ENCODE results near the gene ITSN2.

The ITSN2 gene

DNA sequence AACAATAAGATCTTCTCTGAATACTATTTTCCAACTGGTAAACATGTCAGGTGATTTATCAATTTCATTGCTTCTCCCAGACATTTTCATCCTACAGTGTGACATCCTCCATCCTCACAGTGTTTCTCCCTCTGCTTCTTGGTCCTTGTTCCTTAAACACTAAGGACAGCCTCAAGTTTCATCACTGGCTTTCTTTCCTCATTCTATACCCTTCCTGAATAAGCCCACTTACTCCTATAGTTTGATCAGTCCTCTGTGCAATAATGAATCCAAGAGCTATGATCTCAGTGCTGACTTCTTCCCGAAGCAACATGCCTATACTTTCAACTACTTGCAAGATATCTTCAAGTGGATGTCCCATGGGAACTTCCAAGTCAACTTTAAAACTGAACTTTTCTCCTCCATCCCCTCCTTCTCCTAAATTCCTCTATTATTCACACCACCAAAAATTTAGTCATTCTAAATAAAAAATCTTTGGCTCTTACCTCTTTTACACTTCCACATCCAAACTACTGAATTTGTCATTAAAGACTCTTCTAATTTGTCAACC lies 97.8 kb downstream of the ITSN2 start:
- no peak for DNase-seq

- DNase-seq: no peak
Measured at GRCh38 chr2:24261441-24261840, 98.9 kb downstream of the ITSN2 start.

- DNase-seq: no peak
Measured at GRCh38 chr2:24259316-24259715, 101.0 kb downstream of the ITSN2 start.

DNA sequence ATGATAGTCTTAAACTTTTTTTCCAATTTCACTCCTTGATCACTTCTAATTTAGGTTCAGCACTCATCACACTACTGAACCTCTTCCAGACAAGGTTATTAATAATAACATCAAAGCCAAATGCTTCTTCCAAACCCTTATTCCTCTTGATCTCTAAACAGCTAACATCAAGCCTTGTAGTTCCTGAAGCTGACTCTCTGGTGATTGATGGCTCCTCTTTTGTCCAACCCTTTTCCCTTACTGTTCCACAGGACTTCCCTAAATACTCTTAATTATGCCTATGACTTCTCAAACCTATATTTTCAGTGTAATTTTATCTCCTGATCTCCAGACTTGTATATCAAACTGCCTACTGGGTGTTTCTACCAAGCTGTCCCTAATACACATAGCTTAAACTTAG lies 101.6 kb downstream of the ITSN2 start:
- no peak for DNase-seq

DNA sequence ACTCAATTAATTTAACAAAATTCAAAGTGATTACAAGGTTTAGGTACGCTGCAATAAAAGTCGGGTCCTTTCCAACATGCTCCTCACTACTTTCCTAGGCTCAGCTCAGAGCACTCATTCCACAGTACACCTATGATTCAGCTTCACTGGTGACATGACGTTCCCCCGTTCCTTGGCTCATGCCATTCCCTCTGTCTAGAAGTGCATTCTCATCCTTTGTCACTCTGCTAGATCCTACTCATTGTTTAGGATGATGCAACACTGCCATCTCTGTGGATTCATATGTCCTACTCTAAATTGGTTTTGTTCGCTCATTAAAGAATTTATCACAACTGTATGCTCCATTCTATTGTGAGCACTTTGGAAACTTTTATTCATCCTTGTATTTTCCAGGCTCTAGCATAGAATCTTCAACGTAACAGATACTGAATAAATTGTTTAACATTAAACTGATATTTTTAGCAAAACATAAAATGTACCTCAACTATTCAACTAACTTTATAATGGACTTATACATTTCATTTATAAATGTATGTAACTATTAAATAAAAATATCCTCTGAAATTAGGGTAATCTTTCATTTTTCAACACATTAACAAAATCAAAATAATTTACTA lies 106.9 kb downstream of the ITSN2 start:
- DNase-seq: no peak

DNA sequence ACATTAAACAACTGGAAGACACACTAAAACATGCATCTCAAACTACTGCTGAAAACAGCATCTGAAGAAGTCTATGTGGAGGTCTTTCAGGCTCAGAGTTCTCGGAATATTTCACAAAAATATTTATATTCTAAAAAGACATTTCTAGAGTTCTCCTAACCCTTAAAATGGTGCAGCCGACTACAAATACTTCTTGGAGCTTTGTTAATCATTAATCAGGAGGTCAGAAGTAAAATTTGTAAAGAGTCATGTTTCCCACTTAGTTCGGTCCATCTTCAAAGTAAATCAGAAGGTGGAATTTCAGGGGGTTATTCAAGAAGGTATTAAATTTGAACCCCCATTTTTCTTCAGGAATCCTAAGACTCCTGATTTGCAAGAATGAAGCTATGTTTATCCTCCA lies 112.7 kb downstream of the ITSN2 start:
- DNase-seq: no peak

DNA sequence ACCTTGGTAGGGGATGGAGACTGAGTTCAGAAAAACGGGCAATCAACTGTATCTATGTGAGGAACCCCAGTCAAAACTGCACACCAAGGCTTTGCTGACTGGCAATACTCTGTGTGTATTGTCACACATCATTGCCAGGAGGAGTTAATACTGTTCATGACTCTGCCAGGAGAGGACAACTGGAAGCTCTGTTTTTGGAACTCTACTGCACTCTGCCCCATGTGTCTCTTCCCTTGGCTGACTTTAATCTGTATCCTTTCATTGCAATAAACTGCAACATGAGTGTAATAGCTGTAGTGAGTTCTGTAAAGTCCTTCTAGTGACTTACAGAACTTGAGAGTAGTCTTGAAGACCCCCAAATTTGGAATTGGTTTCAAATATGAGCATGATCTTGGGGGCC lies 113.2 kb downstream of the ITSN2 start:
- no peak for DNase-seq

DNA sequence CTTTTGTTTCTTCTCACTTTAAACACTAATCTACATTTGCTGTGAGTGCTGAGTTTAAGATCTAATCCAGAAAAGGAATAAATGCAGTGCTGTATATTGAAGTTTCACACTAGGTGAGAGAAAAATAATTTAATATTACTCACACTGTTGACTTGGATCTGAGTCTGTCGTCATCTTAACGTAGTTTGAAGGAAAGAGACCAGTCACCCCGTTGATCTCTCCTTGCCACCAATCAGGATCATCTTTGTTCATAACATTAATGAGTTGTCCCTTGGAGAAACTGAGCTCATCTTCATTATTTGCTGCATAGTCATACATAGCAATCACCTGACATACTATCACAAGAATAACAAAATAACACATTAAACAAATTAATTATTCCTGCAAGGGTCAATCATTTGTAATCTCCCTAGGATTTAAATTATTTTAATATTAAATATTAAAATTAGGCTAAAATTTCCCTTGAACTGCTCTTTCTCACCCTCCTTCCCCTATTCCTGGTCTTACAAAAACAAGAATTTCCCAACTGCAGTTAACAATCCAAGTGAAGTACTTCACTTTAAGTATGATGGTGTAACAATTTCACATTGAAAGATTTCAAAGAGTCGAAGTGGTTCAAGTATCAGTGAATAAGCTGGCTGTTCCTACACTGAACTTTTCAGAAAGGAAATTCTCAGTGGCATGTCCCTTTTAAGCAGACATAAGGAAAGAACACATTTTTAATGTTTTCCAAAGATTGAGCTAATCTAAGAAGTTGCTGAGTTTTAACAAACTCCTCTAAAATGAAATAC lies 114.2 kb downstream of the ITSN2 start:
- DNase-seq: peak; percentile 31

GRCh38 chr2:24241528-24241927 lies 118.8 kb downstream of the ITSN2 start:
- DNase-seq: no peak

DNA sequence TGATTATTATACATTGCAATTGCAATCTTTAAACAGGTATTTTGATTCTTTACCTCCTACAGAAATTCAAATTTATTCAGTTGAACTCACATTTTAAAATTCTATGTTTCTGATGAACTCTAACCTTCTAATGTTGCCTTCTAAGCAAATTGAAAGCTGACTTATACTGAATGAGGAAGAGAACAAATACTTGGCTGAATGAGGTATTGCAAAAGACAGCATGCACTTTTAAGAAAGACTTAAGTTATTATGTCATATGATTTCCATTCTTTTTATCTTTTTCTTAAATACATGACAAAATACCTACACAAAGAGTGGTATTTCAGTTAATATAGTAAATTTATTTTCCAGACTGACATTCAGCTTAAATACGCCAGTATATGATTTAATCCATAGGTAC lies 120.8 kb downstream of the ITSN2 start:
- DNase-seq: no peak

GRCh38 chr2:24238158-24238557 lies 122.2 kb downstream of the ITSN2 start:
- DNase-seq: no peak

DNA sequence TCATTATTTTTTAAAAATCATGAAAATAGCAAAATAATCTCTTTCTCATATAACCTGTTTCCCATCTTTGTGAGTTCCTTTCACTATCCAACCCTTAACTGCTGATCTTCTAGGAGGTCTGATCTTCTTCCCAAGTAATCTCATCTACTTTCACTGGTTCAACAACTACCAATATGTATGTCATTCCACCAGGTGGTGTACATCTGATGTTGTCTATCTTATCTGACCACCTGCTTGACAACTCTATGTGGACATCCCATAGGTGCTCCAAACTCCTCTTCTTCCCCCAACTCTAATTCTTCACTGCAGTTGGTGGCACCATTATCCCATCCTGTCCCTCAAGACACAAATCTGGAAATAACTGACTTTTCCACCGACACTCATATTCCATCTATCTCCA lies 123.0 kb downstream of the ITSN2 start:
- no peak for DNase-seq

DNA sequence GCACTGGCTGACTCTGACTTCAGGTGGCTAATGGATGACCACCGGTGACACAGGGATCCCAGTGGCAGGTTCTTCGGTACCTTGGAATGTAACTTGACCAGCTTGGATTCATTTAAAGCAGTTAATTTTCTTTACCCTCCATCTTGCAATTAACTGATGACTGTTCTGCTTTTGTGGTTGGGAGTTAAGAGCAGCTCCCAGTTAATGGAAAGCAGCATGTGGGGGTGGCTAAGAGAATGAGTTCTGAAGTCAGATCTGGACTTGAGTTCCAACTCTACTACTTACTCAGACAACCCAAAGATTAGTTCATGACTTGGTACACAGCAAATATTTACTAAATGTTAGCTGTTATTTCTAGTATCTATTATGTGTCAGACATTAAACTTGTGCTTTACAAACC lies 127.0 kb downstream of the ITSN2 start:
- no peak for DNase-seq

DNA sequence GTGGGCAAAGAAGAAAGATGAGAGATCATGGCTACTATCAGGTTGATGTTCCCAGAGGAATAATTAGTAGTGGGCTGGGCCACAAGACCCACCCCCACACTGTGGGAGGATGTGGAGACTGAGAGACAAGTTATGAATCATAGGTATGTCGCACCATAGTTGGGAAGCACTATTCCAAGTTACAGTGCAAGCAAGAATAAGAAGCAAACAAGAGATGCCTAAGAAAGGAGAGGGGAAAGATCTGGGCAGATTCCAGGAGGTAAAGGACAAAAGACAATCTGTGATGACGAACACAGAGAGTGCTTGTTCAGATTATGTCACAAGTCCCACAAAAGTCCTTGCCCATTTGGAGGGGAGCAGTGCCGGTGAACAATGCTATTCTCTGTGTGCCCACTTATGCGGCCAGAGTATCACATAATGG lies 128.9 kb downstream of the ITSN2 start:
- peak; percentile 31 for DNase-seq

DNA sequence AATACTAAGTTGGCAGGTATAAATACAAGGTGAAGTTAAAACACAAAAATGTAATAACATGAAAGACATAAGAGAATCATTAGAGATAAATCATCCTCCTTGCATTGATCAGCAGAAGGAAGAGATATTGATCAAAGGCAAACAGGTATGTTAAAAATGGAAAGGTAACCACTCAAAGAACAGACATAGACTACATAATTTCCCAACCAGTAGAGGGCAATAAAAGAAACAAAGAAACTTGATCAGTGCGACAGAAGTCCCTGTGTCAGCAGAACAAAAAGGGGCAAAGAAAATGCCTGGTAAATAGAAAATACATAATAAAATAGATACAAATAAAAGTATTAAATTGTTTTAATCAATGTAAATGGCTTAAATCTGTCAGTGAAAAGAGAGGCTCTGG lies 131.9 kb downstream of the ITSN2 start:
- no peak for DNase-seq

- no peak for DNase-seq
Measured at GRCh38 chr2:24225499-24226242, 134.7 kb downstream of the ITSN2 start.

DNA sequence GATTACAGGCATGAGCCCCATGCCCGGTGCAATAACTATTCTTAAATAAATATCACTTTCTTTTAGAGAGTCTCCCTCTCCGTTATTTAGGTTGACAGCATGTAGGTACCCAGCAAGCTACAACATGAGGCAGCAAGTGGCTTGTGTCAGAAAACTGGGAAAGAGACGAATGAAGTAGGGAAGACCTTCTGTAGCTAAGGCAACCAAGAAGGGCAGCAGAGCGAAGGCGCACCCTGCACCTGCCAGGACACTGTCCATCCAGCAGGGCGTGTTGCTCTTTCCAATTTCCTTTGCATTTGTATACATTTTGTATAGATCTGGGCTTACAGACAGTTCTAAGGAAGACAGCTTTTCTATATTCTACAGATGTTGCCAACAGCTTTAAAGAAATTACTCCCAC lies 137.4 kb downstream of the ITSN2 start:
- no peak for DNase-seq

DNA sequence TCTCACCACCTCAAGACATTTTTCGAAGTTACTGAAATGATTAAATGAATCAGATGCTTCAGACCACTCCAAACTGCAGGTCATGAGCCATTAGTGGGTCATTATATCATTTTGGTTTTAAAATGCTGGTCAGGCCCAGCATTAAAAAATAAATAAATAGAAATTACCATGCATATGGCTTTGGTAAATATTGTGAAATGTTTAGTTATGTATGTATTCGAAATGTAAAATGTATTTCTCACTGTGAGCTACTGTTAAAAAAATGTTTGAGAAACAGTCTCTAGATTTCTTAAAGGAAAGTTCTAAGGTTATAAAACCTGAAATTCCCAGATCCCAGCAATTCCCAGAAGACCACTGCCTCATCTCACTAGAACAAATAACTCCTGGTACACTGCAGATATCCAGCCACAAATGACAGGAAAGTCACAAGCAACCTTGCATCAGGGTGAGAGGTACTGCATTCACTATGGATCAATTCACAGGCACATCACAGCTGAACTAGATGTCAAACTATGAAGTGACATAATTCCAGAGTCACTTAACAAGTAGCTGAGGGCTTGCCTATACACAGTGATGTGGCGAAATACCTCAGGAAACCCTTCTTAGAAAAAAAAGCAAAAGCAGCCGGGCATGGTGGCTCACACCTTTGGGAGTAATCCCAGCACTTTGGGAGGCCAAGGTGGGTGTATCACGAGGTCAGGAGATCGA lies 138.8 kb downstream of the ITSN2 start:
- DNase-seq: no peak

DNA sequence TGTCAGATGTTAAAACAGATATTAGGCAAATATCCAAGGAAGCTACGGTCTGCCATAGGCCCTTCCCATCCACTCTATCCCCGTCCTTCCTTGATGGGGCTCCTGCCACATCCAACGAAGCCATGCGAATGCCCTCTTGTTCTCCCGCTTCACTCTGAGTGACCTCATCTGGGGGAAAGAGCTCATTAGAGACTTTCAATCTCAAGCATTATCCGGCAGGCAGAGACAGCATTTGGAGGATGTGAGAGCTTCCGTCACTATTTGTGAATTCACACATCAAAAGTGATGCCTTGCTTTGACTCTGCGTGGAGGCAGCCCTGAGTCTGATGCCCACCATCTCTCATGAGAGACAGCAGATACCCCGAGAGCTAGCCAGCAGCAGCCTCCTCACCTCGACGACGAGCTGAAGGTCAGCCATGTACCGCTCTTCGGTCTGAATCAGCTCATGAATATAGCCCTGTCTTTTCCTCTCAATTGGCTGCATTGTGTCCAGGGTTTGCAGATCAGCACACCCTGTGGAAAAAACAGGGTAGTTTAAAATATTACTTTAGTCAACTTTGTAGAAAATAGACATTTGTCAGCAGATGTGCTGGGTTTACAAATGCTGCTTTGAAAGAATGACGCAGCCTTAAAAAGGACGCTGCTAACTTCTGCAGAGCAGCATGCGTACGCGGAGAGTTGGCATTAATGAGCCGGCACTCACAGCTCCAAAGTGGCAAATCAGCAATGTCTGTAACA lies 139.6 kb downstream of the ITSN2 start:
- no peak for DNase-seq

DNA sequence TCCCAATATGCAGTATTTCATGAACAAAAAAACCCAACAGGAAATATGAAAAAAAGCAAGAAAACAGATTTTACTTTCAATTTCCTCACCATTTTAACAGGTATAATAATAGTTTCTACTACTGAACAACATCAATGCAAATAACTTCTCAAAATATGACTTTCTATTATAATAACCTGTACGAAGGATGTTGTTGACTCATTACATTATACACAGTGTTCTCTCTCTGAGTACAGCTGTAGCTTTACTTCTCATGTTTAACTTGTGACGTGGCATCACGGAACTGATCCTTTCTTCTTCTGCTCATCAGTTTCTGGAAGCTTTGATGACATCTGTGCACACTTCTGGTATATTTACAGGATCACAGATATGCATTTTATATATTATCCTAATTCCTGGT lies 145.5 kb downstream of the ITSN2 start:
- DNase-seq: no peak

DNA sequence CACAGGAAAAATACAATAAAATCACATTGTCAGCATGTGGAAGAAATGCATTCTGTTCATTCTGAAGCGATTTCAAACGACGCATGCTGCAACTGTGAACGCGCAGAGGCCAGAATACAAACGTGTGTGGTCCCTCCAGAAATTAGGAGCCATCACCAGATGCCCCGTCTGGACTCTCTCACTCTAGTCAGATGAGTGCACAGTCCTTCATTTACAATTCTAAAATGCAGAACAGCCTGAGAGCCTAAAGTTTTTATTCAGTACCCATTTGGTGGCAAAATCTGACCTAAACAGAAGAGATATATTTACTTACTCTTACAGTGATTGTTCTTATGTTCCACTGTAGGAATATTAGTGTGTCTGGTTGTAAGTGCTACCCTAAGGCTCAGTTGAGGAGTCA lies 148.9 kb downstream of the ITSN2 start:
- no peak for DNase-seq

- no peak for DNase-seq
Measured at GRCh38 chr2:24210723-24211122, 149.6 kb downstream of the ITSN2 start.

DNA sequence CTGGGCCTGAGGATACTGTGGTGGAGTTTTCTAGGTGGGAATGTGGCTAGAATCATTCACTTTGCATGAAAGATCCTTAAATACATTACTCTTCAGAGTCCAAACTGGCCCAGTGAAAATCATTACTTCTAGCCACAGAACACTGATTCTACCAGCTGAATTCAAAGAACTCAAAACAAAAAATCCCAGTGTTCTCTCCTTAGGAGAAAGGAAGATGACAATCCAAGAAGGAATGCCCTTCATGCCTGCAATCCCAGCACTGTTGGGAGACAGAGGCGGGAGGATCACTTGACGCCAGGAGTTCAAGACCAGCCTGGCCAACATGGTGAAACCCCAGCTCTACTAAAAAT lies 150.3 kb downstream of the ITSN2 start:
- no peak for DNase-seq

All from EL (cell line).